ENCODE measurements around the gene RFX2.
"Not testable (repeated sequence)": the region's sequence is repeated elsewhere in the genome, so short reads cannot be mapped to it uniquely, and the experiment has no call there.

The RFX2 gene

DNA sequence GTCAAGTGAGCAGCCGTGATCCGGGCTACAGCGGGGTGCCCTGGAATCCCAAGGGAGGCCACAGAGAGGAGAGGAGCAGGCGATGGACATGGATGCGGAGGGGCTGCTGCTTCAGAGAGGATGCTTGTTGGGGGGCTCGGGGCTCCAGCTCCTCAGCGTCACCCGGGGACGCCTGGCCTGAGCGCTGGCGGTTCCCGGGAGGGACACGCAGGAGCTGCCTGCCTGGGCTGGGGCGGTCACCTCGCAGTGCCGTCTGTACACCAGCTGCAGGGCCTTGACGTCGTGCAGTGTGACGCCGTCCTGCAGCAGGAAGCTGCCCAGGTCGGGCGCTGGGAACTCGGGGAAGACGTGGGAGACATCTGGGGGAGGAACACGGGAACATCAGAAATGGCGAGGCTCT is 102.4 kb downstream of the RFX2 start:
- no peak for DNase-seq

GRCh38 chr19:6006896-6007295 is 103.4 kb downstream of the RFX2 start:
- no peak for DNase-seq

DNA sequence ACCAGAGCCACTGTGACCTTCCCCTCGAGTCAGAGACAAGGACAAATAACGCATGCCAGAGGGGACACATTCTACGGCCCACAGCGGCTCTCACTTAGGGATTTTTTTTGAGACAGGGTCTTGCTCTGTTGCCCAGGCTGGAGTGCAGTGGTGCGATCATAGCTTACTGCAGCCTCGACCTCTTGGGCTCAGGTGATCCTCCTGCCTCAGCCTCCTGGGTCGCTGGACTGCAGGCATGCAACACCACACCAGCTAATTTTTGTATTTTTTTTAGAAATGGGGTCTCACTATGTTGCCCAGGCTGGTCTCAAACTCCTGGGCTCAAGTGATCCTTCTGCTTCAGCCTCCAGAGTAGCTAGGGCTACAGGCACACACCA is 104.2 kb downstream of the RFX2 start:
- DNase-seq = not testable (repeated sequence)

DNA sequence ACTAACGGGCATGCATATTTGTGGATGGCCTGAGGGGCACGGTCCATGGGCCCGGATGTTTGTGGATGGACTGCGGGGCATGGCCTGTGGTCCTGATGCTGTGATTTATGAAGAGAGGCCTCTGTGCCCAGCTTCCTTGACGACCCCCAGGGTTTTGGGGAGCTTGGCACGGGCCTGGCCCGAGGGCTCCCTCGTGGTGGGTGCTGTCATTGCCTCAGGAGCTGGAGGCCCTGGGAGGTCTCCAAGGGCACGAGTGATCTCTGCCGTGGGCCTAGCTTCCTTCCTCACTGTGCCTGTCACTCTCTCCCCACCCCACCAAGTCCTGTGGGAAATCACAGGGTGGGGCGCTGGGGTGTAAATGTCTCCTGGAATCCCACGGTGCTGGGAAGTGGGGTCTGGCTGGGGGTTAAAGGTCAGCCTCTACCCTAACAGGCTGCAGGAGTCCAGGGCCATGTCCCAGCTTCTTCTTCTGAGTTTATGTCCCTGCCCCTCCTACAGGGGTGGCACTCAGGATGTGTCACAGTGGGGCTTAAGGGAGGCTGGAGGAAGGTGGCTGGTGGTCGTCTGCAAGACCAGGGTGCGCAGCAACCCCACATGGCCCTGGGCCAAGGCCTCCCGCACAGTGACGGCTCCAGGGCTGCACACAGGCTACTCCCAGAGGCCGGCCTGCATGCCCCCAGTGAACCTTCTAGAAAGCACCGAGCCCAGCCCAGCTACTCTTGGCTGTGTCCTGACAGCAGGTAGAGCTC is 104.8 kb downstream of the RFX2 start:
- DNase-seq = no peak

- no peak for DNase-seq
Measured at GRCh38 chr19:6003976-6004375, 106.3 kb downstream of the RFX2 start.

DNA sequence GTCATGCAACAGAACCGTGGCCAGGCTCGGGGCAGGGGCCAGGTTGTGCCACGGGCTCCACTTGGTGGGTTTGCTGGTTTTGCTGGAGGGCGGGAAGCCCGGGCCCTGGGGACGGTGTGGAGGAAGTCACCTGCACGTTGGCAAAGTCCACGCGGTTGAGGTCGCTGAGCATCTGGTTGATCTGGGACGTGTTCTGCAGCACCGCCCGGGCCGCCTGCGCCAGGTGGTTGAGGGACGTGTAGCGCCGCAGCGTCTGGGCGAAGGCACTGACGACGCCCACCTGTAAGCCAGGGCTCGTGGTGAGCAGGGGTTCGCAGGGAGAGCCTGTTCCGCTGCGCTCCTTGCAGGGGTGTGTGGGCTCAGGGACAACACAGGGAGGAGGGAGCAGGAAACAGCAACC is 107.7 kb downstream of the RFX2 start:
- no peak for DNase-seq

GRCh38 chr19:6000228-6000847 is 110.0 kb downstream of the RFX2 start:
- DNase-seq = no peak

- no peak for DNase-seq
Measured at GRCh38 chr19:5999693-6000092, 110.6 kb downstream of the RFX2 start.

- DNase-seq = no peak
Measured at GRCh38 chr19:5997371-5997770, 112.9 kb downstream of the RFX2 start.

DNA sequence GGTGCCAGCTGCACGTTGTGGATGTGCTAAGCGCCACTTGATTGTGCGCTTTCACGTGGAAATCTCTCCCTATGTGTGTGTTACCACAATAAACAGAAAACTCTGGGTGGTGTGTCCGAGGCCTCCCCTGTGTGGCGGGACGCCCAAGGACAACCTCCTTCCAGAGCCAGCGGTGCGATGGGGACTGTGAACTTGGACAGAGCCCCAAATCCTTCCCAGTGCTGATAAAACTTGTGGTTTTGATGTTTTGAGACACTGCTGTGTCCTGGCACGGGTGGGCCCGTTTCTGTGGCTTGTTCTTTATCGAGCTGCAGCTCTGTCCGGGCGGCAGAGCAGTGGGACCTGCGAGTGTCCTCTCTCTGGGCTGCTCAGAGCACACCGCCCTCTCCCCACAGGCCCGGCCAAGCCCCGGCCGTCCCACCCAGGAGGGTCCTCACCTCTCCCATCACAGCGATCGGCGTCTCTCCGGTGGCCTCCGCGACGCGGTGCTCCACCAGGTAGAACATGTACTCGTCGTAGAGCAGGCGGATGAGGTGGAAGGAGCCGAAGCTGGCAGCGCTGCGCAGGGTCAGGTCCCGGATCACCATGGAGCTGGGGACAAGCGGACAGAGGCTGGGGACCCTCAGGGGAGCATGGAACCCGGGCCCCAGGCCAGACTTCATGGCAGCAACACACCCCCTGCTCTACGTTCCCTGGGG is 113.5 kb downstream of the RFX2 start:
- DNase-seq = no peak

DNA sequence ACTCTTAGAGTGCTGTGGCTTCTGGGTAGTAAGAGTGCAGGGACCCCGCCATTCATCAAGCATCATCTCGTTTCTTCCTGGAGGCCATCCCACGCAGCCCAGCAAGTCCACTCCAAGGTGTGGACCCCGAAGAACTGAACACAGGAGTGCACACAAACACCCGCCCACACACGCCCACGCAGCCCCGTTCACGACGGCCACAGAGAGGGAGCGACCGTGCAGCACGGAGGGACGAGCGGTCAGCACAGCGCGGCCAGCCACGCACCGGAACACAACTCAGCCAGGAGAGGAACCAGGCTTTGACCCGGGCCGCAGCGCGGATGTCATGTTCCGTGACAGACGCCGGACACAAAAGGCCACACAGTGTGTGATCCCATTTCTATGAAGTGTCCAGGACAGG is 114.2 kb downstream of the RFX2 start:
- no peak for DNase-seq

- no peak for DNase-seq
Measured at GRCh38 chr19:5995606-5996005, 114.7 kb downstream of the RFX2 start.

GRCh38 chr19:5994405-5995165 is 115.7 kb downstream of the RFX2 start:
- DNase-seq = no peak

DNA sequence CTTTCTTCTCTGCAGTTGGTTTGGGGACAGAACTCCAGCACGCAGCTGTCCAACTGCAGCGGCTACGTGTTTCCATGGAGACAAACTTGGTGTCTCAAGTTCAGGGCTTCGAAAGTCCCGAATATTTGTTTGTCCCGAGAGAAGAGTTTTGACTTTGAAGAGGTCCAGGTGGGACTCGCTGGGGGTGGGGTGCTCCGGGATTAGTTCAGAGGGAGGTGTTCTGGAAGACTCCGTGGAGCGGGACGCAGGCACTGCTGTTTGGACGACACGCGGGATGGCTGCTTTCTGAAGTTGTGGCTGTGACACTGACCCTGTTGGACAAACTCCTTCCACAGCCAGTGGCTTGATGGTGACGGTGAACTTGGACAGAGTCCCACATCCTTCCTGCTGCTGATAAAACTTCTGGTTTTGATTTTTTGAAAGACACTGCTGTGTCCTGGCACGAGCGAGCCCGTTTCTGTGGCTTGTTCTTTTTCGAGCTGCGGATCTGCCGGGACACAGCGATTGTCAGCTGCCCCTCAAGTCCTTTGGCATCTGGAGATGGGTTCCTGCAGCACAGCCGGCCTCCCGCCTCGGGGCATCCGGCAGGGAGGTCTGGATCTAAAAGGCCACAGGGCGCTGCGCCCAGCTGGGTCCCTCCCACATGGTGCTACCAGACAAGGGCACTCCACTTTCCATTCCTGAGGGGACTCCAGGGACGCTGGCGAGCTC is 116.5 kb downstream of the RFX2 start:
- no peak for DNase-seq

GRCh38 chr19:5993201-5993600 is 117.1 kb downstream of the RFX2 start:
- DNase-seq = no peak

GRCh38 chr19:5992756-5993155 is 117.5 kb downstream of the RFX2 start:
- DNase-seq = no peak

GRCh38 chr19:5991244-5991838 is 119.0 kb downstream of the RFX2 start:
- DNase-seq = no peak

DNA sequence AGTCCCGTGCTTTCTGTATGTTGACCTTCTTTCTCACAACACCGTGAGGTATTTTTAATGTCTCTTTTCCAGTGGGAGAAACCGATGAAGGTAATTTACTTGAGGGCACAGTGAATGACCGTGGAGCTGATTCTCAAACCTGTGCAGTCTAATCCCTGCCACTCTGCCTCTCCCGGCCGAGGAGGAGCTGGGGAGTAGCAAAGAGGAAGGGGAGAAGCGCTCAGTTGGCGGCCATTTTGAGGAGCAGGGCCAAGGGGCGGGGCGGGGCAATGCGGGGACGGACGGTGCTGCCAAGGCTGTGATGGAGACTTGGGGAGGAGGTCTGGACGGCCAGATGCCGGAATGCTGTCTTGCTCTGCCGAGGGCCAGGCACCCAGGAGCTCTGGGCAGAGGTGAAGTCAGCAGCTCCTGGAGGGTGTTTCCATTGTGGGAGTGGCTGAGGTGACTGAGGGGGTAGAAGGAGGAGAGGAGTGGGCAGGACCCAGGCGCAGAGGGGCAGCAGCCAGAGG is 120.0 kb downstream of the RFX2 start:
- DNase-seq = no peak

DNA sequence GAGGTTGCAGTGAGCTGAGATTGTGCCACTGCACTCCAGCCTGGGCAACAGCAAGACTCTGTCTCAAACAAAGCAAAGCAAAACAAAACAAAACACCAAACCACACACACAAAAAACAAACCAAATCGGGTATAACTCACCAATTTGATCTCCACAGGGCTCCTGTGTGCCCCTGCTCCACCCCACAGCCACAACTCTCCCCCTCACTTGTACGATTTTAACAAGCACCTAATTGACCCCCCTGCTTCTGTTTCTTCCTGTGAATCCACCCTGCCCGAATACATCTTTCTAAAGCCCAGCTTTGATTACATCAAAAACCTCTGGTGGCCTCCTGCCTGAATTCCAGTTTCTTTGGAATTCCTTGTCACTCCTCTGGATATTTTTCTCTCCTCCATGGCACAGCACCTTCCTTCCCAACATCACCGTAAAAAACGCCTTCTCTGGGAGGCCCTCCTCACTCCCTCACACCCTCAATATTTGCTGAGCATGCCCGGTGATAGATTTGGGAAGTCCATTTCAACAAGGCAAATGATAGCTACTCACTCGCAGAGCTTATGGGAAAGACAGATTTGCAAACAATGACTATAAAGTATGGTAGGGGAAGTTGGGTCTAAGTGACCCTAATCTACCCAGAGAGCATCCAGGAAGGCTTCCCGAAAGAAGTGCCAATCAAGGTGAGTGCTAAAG is 120.8 kb downstream of the RFX2 start:
- DNase-seq = no peak

DNA sequence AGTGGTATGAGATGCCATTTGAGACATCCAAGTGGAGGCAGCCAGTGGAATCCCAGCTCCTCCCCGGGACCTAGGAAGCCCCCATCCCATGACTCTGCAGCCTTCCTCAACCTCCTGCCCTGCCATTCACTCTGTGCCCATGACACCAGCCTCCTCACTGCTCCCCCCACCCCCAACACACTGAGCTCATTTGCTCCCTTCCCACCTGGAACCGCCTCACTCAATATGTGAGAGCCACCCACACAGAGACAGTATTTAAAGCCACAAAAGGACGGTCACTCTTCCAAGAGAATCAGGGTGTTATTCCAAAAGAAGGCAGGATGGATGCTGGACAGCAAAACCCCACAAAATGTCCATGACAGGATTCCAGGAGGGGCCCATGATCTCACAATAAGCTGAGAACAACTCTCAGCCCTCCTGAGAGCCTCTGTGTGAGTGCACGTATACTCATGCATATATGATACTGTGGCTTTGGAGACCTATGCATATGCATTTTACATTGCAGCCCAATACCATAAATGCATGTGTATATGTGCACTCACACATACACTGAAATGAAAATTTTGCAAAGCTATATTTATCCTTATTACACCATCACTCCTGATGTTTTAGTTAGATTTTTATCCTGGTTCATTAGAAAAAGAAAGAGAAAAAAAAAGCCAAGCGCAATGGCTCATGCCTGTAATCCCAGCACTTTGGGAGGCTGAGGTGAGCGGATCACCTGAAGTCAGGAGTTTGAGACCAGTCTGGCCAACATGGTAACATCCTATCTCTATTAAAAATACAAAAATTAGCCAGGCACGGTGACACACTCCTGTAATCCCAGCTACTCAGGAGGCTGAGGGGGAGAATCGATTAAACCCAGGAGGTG is 121.5 kb downstream of the RFX2 start:
- no peak for DNase-seq

Measured in NCI-H1436 treated with DMSO at 0.1 percent for 48 hours (cell line).